Liver (tissue), 9 donors: Measurements from ENCODE around the gene CROCC2. TPM values are rescaled to one million over a fixed set of nuclear protein-coding genes. Genes with fewer than 3 reads are reported as not detected.

Experiments used
- DNase-seq: peaks from one replicate; pipeline ENCODE4 v3.0.0-alpha.2; 2017; ENCODE audit warnings: low spot score
- H3K27ac ChIP-seq, 2 donors: one replicate each; pipeline ENCODE4 v1.7.0; 2013; ENCODE audit warnings: inconsistent platforms in 2 of 2, low read length in 2 of 2, control low read depth in 1 of 2, low read depth in 1 of 2, mild to moderate bottlenecking in 1 of 2
- H3K27me3 ChIP-seq, 4 donors: one replicate each; pipeline versions ENCODE4 v1.6.1 to v1.7.0; 2013; ENCODE audit warnings: low read length in 3 of 4, inconsistent platforms in 1 of 4, mild to moderate bottlenecking in 1 of 4, moderate library complexity in 1 of 4; ENCODE audit not compliant: control insufficient read depth in 4 of 4, insufficient read depth in 4 of 4
- H3K36me3 ChIP-seq, 4 donors: one replicate each; pipeline versions ENCODE4 v1.6.1 to v1.7.0; 2013; ENCODE audit warnings: low read length in 3 of 4, mild to moderate bottlenecking in 3 of 4, low read depth in 1 of 4, moderate library complexity in 1 of 4; ENCODE audit not compliant: control insufficient read depth in 4 of 4, insufficient read depth in 3 of 4
- H3K4me1 ChIP-seq, 4 donors: one replicate each; pipeline versions ENCODE4 v1.6.1 to v1.7.0; 2013; ENCODE audit warnings: low read length in 3 of 4, mild to moderate bottlenecking in 3 of 4, moderate library complexity in 1 of 4; ENCODE audit not compliant: control insufficient read depth in 4 of 4, insufficient read depth in 4 of 4
- H3K4me3 ChIP-seq, 3 donors: one replicate each; pipeline versions ENCODE4 v1.6.1 to v1.7.0; 2013; ENCODE audit warnings: low read length in 3 of 3, control low read depth in 1 of 3, low read depth in 1 of 3, mild to moderate bottlenecking in 1 of 3
- H3K9ac ChIP-seq, 2 donors: one replicate each; pipeline ENCODE4 v1.7.0; 2013; ENCODE audit warnings: low read length in 2 of 2, mild to moderate bottlenecking in 2 of 2, moderate library complexity in 2 of 2, control low read depth in 1 of 2, low read depth in 1 of 2
- H3K9me3 ChIP-seq, 4 donors: one replicate each; pipeline versions ENCODE4 v1.6.1 to v1.7.0; 2013; ENCODE audit warnings: low read length in 3 of 4; ENCODE audit not compliant: control insufficient read depth in 4 of 4
- ATF3 ChIP-seq: IDR thresholded peaks from 2 replicates; pipeline ENCODE4 v1.6.1; 2016; ENCODE audit warnings: antibody characterized with exemption
- CTCF ChIP-seq: fragments of 150-350 bp; IDR thresholded peaks from 2 replicates; pipeline ENCODE4 v1.5.1; 2017; ENCODE audit warnings: improper control_type of control experiment, low read depth, low read length; ENCODE audit not compliant: missing input control
- EGR1 ChIP-seq, 2 donors: IDR thresholded peaks; 2 replicates each; pipeline ENCODE4 v1.6.1; 2016 to 2018; ENCODE audit warnings: antibody characterized with exemption in 2 of 2, low read depth in 2 of 2
- FOXA1 ChIP-seq: IDR thresholded peaks from 2 replicates; pipeline ENCODE4 v1.6.1; 2016; ENCODE audit warnings: antibody characterized with exemption
- FOXA2 ChIP-seq: IDR thresholded peaks from 2 replicates; pipeline ENCODE4 v1.6.1; 2016; ENCODE audit warnings: antibody characterized with exemption
- GABPA ChIP-seq, 2 donors: IDR thresholded peaks in 1 of 2; conservative IDR thresholded peaks in 1 of 2; 2 replicates each; pipeline ENCODE4 v1.6.1; 2016; ENCODE audit warnings: antibody characterized with exemption in 2 of 2, mild to moderate bottlenecking in 1 of 2, moderate library complexity in 1 of 2
- HNF4A ChIP-seq, 2 donors: conservative IDR thresholded peaks; 2 replicates each; pipeline ENCODE4 v1.6.1; 2016; ENCODE audit warnings: antibody characterized with exemption in 2 of 2, mild to moderate bottlenecking in 2 of 2
- HNF4G ChIP-seq: IDR thresholded peaks from 2 replicates; pipeline ENCODE4 v1.6.1; 2016; ENCODE audit warnings: antibody characterized with exemption
- JUND ChIP-seq, 2 donors: IDR thresholded peaks; 2 replicates each; pipeline ENCODE4 v1.6.1; 2016; ENCODE audit warnings: antibody characterized with exemption in 2 of 2
- MAX ChIP-seq: IDR thresholded peaks from 2 replicates; pipeline ENCODE4 v1.6.1; 2016; ENCODE audit warnings: antibody characterized with exemption
- NR2F2 ChIP-seq: IDR thresholded peaks from 2 replicates; pipeline ENCODE4 v1.6.1; 2016; ENCODE audit warnings: antibody characterized with exemption
- RAD21 ChIP-seq, 2 donors: IDR thresholded peaks; 2 replicates each; pipeline ENCODE4 v1.6.1; 2016; ENCODE audit warnings: antibody characterized with exemption in 2 of 2, mild to moderate bottlenecking in 2 of 2
- RXRA ChIP-seq, 2 donors: IDR thresholded peaks; 2 replicates each; pipeline ENCODE4 v1.6.1; 2017 to 2018; ENCODE audit warnings: antibody characterized with exemption in 2 of 2, mild to moderate bottlenecking in 1 of 2
- SP1 ChIP-seq: IDR thresholded peaks from 2 replicates; pipeline ENCODE4 v1.6.1; 2018; ENCODE audit warnings: antibody characterized with exemption, mild to moderate bottlenecking
- TAF1 ChIP-seq: conservative IDR thresholded peaks from 2 replicates; pipeline ENCODE4 v1.6.1; 2016; ENCODE audit warnings: antibody characterized with exemption, mild to moderate bottlenecking
- YY1 ChIP-seq: IDR thresholded peaks from 2 replicates; pipeline ENCODE4 v1.6.1; 2016; ENCODE audit warnings: antibody characterized with exemption, mild to moderate bottlenecking
- WGBS: extraction: QIAGEN DNeasy Blood & Tissue Kit; methylation state at CpG from one replicate; pipeline ENCODE4 v1.1.7; 2013; 5-methylcytosine and 5-hydroxymethylcytosine counted together
- polyA plus RNA-seq, 2 donors: library from polyadenylated mRNA; stranded (reverse) in 1 of 2; unstranded in 1 of 2; fragments of 200-250 nt in 1 of 2; fragments of >200 nt in 1 of 2; fragmentation: Nextera tagmentation in 1 of 2; extraction: Ambion mirVana in 1 of 2; gene quantifications; one replicate each; pipeline versions ENCODE4 v1.2.1 to v1.2.3, GENCODE V29; 2013 to 2015
- total RNA-seq, 2 donors: library from RNA; depleted of rRNA; stranded (reverse); fragments of >200 nt; gene quantifications; one replicate each; pipeline ENCODE4 v1.2.3, GENCODE V29; 2014
- TF ChIP-seq, protein P1 (sequence below): IDR thresholded peaks from 2 replicates; pipeline ENCODE4 v1.6.1; 2016; ENCODE audit warnings: antibody characterized with exemption, mild to moderate bottlenecking
- TF ChIP-seq, protein P2 (sequence below): IDR thresholded peaks from 2 replicates; pipeline ENCODE4 v1.6.1; 2016; ENCODE audit warnings: antibody characterized with exemption
- donor health status: healthy.
- donor health status: healthy.
- donor health status: healthy.
- donor health status: healthy.
- donor health status: healthy.

The CROCC2 gene
- total RNA-seq (under 1 TPM; under 0.01 to 0.08 TPM), polyA plus RNA-seq (under 1 TPM; 0.01 to 0.13 TPM)

DNA sequence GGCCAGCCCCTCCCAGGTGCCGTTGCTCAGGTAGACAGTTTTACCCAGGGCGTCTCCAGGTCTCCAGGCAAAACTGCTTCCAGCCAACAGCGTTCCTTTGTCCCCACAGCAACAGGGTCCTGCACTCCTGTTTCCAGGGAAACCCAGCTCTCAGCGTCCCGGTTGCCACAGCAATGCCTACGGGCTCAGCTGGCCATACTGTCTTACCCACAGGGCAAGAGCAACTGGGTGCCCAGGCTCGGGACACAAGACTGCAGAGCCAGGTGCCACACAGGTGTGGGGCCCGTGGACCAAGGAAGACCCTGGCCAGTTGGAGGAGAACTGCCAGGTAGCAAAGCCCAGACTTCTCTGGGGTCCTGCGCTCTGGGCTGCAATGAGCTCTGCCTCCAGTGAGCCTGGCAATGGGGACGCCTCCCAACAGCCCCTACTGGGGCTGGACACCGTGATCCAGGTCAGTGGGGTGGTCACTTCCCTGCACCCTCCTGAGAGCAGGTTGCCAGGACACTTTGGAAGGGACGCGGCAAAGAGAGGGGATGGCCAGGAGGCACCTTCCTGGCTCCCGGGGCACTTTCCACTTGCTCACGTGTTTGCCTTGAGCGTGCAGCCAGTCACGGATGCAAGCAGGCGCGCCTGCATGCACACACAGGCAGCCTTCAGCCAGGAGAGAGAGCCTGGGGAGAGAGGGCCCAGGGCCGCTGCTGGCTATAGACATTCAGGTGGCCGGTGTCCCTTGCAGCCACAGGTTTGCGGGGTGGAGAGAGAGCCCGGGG lies at the start of gene CROCC2:
Gene CROCC2 (plus strand): TSS at position 196 of the 770 bp plus-strand sequence. CDS start 178 bp downstream, at position 374.
- DNase-seq: no peak
- TF ChIP-seq RXRA (IDR thresholded peaks at IDR 0.05) (no peak), EGR1 (IDR thresholded peaks at IDR 0.05; ENCODE audit: low read depth in 2 of 2) (no peak), ATF3 (no peak)
- 79% methylated on average over 23 of the region's 23 CpGs for WGBS

GRCh38 chr2:240857039-240858008 lies 48.8 kb upstream of the CROCC2 start:
- no peaks in the 10 kb centered on the region for H3K27me3 ChIP-seq
- H3K4me3 ChIP-seq: peak overlapping the region in 1 of 3 donors; percentile 12
- peak overlapping the region in 1 of 2 donors; percentile 19 for H3K9ac ChIP-seq
- no peaks in the 10 kb centered on the region for H3K36me3 ChIP-seq
- TF ChIP-seq RAD21 (IDR thresholded peaks at IDR 0.05): peak in 1 of 2 donors; percentile 45
- TF ChIP-seq CTCF: no peak
- peak; percentile 70 for TF ChIP-seq MAX
- peak; percentile 80 to 83 for TF ChIP-seq JUND (IDR thresholded peaks at IDR 0.05)
- TF ChIP-seq RXRA (IDR thresholded peaks at IDR 0.05): peak; percentile 96 to 98
- TF ChIP-seq YY1: peak; percentile 58
- TF ChIP-seq FOXA2: peak; percentile 45
- peak; percentile 27 for TF ChIP-seq TAF1
- TF ChIP-seq, protein P1, sequence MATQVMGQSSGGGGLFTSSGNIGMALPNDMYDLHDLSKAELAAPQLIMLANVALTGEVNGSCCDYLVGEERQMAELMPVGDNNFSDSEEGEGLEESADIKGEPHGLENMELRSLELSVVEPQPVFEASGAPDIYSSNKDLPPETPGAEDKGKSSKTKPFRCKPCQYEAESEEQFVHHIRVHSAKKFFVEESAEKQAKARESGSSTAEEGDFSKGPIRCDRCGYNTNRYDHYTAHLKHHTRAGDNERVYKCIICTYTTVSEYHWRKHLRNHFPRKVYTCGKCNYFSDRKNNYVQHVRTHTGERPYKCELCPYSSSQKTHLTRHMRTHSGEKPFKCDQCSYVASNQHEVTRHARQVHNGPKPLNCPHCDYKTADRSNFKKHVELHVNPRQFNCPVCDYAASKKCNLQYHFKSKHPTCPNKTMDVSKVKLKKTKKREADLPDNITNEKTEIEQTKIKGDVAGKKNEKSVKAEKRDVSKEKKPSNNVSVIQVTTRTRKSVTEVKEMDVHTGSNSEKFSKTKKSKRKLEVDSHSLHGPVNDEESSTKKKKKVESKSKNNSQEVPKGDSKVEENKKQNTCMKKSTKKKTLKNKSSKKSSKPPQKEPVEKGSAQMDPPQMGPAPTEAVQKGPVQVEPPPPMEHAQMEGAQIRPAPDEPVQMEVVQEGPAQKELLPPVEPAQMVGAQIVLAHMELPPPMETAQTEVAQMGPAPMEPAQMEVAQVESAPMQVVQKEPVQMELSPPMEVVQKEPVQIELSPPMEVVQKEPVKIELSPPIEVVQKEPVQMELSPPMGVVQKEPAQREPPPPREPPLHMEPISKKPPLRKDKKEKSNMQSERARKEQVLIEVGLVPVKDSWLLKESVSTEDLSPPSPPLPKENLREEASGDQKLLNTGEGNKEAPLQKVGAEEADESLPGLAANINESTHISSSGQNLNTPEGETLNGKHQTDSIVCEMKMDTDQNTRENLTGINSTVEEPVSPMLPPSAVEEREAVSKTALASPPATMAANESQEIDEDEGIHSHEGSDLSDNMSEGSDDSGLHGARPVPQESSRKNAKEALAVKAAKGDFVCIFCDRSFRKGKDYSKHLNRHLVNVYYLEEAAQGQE: no peak
- TF ChIP-seq ATF3: peak; percentile 97
- peak; percentile 48 for TF ChIP-seq FOXA1
- peak; percentile 94 to 97 for TF ChIP-seq HNF4A (conservative IDR thresholded peaks at IDR 0.05)
- TF ChIP-seq NR2F2: peak; percentile 50
- TF ChIP-seq GABPA (IDR thresholded peaks at IDR 0.05 in 1 of 2, conservative IDR thresholded peaks at IDR 0.05 in 1 of 2): peak in 1 of 2 donors; percentile 23
- TF ChIP-seq SP1: peak; percentile 100
- peak; percentile 44 to 60 for TF ChIP-seq EGR1 (IDR thresholded peaks at IDR 0.05; ENCODE audit: low read depth in 2 of 2)
- peak; percentile 97 for TF ChIP-seq HNF4G
- TF ChIP-seq, protein P2, sequence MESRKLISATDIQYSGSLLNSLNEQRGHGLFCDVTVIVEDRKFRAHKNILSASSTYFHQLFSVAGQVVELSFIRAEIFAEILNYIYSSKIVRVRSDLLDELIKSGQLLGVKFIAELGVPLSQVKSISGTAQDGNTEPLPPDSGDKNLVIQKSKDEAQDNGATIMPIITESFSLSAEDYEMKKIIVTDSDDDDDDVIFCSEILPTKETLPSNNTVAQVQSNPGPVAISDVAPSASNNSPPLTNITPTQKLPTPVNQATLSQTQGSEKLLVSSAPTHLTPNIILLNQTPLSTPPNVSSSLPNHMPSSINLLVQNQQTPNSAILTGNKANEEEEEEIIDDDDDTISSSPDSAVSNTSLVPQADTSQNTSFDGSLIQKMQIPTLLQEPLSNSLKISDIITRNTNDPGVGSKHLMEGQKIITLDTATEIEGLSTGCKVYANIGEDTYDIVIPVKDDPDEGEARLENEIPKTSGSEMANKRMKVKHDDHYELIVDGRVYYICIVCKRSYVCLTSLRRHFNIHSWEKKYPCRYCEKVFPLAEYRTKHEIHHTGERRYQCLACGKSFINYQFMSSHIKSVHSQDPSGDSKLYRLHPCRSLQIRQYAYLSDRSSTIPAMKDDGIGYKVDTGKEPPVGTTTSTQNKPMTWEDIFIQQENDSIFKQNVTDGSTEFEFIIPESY: peak; percentile 91
- peak; percentile 71 for DNase-seq
- H3K27ac ChIP-seq: peak overlapping the region; percentile 87 to 90
- 32% methylated on average over 21 of the region's 21 CpGs for WGBS
- peaks cover 17 to 59% (median 40%) of the 10 kb centered on the region in 4 donors for H3K4me1 ChIP-seq
- H3K9me3 ChIP-seq: no peaks in the 10 kb centered on the region

More for the DNA sequence above, at the start of gene CROCC2:
- no peak within 1 kb of the TSS for H3K4me3 ChIP-seq
- no peak within 1 kb of the TSS for H3K27ac ChIP-seq
- no peaks in the 10 kb centered on the region for H3K4me1 ChIP-seq
- no peaks in the 10 kb centered on the region for H3K36me3 ChIP-seq
- no peaks in the 10 kb centered on the region for H3K9me3 ChIP-seq
- H3K27me3 ChIP-seq: no peaks in the 10 kb centered on the region
- H3K9ac ChIP-seq: no peak within 1 kb of the TSS
